PC-3 (cell line): ENCODE results near the gene PELI2. TPM values are rescaled to one million over a fixed set of nuclear protein-coding genes. Genes with fewer than 3 reads are reported as not detected.

Source experiments
- ATAC-seq: fragments of 200-7000 bp; cut with Tn5 transposase; 2 replicates; pipeline ENCODE4 v1.9.1; 2020; ENCODE audit warnings: mild to moderate bottlenecking, moderate library complexity
- BruUV-seq: library from RNA; stranded (reverse); fragments of 400-500 nt; replicated peaks from 2 replicates; lab custom pipeline; 2021; lab: Mats Ljungman, UMichigan
- CTCF ChIA-PET: fragments of 300-600 bp; sonication (Branson Sonifier 250); formaldehyde crosslinking; loops from one replicate; lab custom pipeline; 2022; ENCODE audit warnings: antibody characterized with exemption; lab: Charles Lee
- POLR2A ChIA-PET: fragments of 300-600 bp; sonication (Branson Sonifier 250); formaldehyde crosslinking; loops from one replicate; lab custom pipeline; 2022; ENCODE audit warnings: antibody characterized with exemption; ENCODE audit not compliant: unreplicated experiment; lab: Charles Lee
- DNase-seq: peaks from one replicate; pipeline ENCODE4 v3.0.0-alpha.2; 2015
- H2AFZ ChIP-seq: fragments of 300-600 bp; sonication (generic); 2 replicates; pipeline ENCODE4 v1.6.0; 2016; ENCODE audit warnings: antibody characterized with exemption, low read length
- H3F3A ChIP-seq: fragments of 300-600 bp; sonication (generic); one replicate; pipeline ENCODE4 v1.6.0; 2017; ENCODE audit warnings: antibody characterized with exemption, low read length, control low read depth, mild to moderate bottlenecking; ENCODE audit not compliant: unreplicated experiment
- H3K27ac ChIP-seq: fragments of 300-600 bp; sonication (generic); 2 replicates; pipeline ENCODE4 v1.5.1; 2016; ENCODE audit warnings: mild to moderate bottlenecking, low read length
- H3K27me3 ChIP-seq: fragments of 300-600 bp; sonication (generic); 2 replicates; pipeline ENCODE4 v1.6.1; 2016; ENCODE audit warnings: low read length, mixed read lengths
- H3K36me3 ChIP-seq: fragments of 300-600 bp; sonication (generic); 2 replicates; pipeline ENCODE4 v1.6.1; 2016; ENCODE audit warnings: low read depth, mixed run types, low read length, mixed read lengths
- H3K4me1 ChIP-seq: fragments of 300-600 bp; sonication (generic); 2 replicates; pipeline ENCODE4 v1.5.1; 2016; ENCODE audit warnings: low read length; ENCODE audit not compliant: insufficient read depth
- H3K4me2 ChIP-seq: fragments of 300-600 bp; sonication (generic); 2 replicates; pipeline ENCODE4 v1.6.0; 2016; ENCODE audit warnings: low read length
- H3K4me3 ChIP-seq: fragments of 300-600 bp; sonication (generic); 2 replicates; pipeline ENCODE4 v1.5.1; 2016; ENCODE audit warnings: mild to moderate bottlenecking, low read length, mixed read lengths
- H3K79me2 ChIP-seq: fragments of 300-600 bp; sonication (generic); 2 replicates; pipeline ENCODE4 v1.6.1; 2017; ENCODE audit warnings: low read length, mixed read lengths
- H3K9ac ChIP-seq: fragments of 300-600 bp; sonication (generic); 2 replicates; pipeline ENCODE4 v1.6.0; 2016; ENCODE audit warnings: mild to moderate bottlenecking, low read length
- H3K9me2 ChIP-seq: fragments of 300-600 bp; sonication (generic); replicated peaks from 2 replicates; pipeline ENCODE4 v1.6.1; 2016; ENCODE audit warnings: mixed run types, low read length, mixed read lengths
- H3K9me3 ChIP-seq: fragments of 300-600 bp; sonication (generic); 2 replicates; pipeline ENCODE4 v1.6.1; 2016; ENCODE audit warnings: low read length, mixed read lengths
- H4K20me1 ChIP-seq: fragments of 300-600 bp; sonication (generic); 2 replicates; pipeline ENCODE4 v1.6.1; 2016; ENCODE audit warnings: low read length, mixed read lengths
- EZH2 ChIP-seq: fragments of 300-600 bp; sonication (generic); IDR thresholded peaks from one replicate; pipeline ENCODE4 v1.6.1; 2017; ENCODE audit warnings: antibody characterized with exemption, mild to moderate bottlenecking, low read length; ENCODE audit not compliant: unreplicated experiment
- EZH2phosphoT487 ChIP-seq: fragments of 300-600 bp; sonication (generic); IDR thresholded peaks from 2 replicates; pipeline ENCODE4 v1.6.1; 2018; ENCODE audit warnings: mild to moderate bottlenecking, antibody characterized with exemption, low read length, borderline replicate concordance
- intact Hi-C: fragments of 100-400 bp; cut with micrococcal nuclease; formaldehyde crosslinking; loops from 2 replicates; pipeline ENCODE4 v1.9.0; 2023
- total RNA-seq: library from RNA; depleted of rRNA; stranded (reverse); fragments of >200 nt; gene quantifications from 2 replicates; pipeline ENCODE4 v1.2.3, GENCODE V29; 2014
- TF ChIP-seq, protein P1 (sequence below): fragments of 300-600 bp; sonication (generic); conservative IDR thresholded peaks from 2 replicates; pipeline ENCODE4 v1.5.1; 2017; ENCODE audit warnings: antibody characterized with exemption, low read depth, mild to moderate bottlenecking, low read length

The PELI2 gene
- total RNA-seq, 1 experiment from 2014 or later = 0.11 TPM

DNA sequence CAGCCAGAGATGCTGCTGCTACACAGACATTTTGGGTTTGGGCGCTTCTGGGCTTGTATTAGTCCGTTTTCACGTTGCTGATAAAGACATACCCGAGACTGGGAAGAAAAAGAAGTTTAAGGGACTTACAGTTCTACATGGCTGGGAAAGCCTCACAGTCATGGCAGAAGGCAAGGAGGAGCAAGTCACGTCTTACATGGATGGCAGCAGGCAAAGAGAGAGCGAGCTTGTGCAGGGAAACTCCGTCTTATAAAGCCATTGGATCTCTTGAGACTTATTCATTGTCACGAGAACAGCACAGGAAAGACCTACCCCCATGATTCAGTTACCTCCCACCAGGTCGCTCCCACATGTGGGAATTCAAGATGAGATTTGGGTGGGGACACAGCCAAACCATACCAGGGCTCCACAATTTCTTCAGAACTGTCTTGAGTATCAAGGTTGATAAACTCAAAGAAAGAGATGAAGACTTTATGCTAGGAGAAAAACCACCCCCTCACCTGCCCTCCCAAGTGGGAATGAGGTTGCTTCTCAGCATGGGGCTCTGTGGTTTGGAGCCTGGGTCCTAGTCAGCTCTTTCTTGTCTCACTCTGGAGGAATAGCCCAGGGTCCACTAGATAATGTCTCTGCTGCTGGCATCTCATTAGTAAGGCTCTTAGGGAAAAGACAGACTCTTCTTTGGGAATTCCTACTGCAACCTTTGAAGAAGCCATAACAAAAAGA is 200.3 kb downstream of the PELI2 start:
- intact Hi-C loops = no loop called here
- Histone ChIP-seq H3K4me3 (no peak overlapping the region), H3K36me3 (no peaks in the 10 kb centered on the region), H3K27ac (no peak overlapping the region), H3K79me2 (no peaks in the 10 kb centered on the region), H3F3A (no peaks in the 10 kb centered on the region), H3K9me2 (no peaks in the 10 kb centered on the region), H3K9me3 (peaks cover 5% of the 10 kb centered on the region; the same call in 1 of the 2 replicates), H2AFZ (no peak overlapping the region), H3K4me1 (no peaks in the 10 kb centered on the region), H3K9ac (no peak overlapping the region), H3K27me3 (peaks cover 74% of the 10 kb centered on the region), H4K20me1 (no peaks in the 10 kb centered on the region), H3K4me2 (no peak overlapping the region)
- ChIA-PET CTCF (no interaction called here), POLR2A (no interaction called here)
- TF ChIP-seq EZH2phosphoT487 (no peak), EZH2 (no peak)
- TF ChIP-seq, protein P1, sequence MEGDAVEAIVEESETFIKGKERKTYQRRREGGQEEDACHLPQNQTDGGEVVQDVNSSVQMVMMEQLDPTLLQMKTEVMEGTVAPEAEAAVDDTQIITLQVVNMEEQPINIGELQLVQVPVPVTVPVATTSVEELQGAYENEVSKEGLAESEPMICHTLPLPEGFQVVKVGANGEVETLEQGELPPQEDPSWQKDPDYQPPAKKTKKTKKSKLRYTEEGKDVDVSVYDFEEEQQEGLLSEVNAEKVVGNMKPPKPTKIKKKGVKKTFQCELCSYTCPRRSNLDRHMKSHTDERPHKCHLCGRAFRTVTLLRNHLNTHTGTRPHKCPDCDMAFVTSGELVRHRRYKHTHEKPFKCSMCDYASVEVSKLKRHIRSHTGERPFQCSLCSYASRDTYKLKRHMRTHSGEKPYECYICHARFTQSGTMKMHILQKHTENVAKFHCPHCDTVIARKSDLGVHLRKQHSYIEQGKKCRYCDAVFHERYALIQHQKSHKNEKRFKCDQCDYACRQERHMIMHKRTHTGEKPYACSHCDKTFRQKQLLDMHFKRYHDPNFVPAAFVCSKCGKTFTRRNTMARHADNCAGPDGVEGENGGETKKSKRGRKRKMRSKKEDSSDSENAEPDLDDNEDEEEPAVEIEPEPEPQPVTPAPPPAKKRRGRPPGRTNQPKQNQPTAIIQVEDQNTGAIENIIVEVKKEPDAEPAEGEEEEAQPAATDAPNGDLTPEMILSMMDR = no peak
- BruUV-seq = no TSS peak
- no peak for DNase-seq
- no peak for ATAC-seq

DNA sequence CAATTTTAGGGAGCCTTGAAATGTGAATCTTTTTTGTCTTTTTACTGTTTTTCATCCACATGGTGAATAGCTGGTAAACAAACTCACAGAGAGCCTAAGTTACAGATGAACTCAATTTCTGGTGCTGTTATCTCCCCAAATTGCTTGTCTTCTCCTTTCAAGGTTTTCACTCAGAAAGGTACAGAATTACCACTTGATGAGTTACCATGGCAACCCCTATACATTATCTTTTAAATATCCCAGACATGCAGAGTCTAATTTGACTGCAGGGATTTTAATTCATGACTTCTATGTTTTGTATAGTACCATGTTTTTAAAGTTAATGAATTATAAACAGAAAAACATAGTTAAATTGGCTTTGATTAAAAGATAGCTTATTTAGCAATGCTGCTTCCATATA is 203.7 kb downstream of the PELI2 start:
- no peaks in the 10 kb centered on the region for H3F3A ChIP-seq
- no peak for DNase-seq
- no peaks in the 10 kb centered on the region for H4K20me1 ChIP-seq
- intact Hi-C loops = no loop called here
- no peaks in the 10 kb centered on the region for H3K79me2 ChIP-seq
- H3K9ac ChIP-seq = no peak overlapping the region
- CTCF ChIA-PET = no interaction called here
- TF ChIP-seq EZH2 (no peak), EZH2phosphoT487 (no peak)
- TF ChIP-seq, protein P1 = no peak
- no peak overlapping the region for H3K27ac ChIP-seq
- no peak for ATAC-seq
- BruUV-seq = no TSS peak
- POLR2A ChIA-PET = no interaction called here
- H3K9me2 ChIP-seq = no peaks in the 10 kb centered on the region
- H3K36me3 ChIP-seq = no peaks in the 10 kb centered on the region
- H3K9me3 ChIP-seq = peaks cover 5% of the 10 kb centered on the region; the same call in 1 of the 2 replicates
- no peaks in the 10 kb centered on the region for H3K4me1 ChIP-seq
- H2AFZ ChIP-seq = no peak overlapping the region
- H3K4me3 ChIP-seq = no peak overlapping the region
- no peak overlapping the region for H3K4me2 ChIP-seq
- peaks cover 59% of the 10 kb centered on the region for H3K27me3 ChIP-seq

DNA sequence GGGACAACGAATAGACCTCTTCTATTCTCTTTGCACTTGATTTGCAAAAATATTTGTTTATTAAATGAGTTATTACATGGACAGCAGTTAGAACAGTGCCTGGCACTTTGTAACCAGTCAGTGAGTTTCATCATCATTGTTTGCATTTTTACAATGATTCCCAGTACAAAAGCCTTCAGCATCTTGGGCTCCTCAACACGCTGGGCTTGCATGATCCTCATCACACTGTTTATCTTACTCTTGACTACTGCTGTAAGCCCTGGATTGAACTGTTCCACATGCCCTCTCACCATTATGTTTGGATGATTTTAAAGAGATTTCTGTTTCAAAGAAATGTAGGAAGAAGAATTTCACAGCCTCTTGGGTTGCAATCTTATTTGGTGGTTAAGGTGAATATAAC is 204.3 kb downstream of the PELI2 start:
- intact Hi-C loops = no loop called here
- Histone ChIP-seq H3K4me1 (no peaks in the 10 kb centered on the region), H3K9me2 (no peaks in the 10 kb centered on the region), H3K4me3 (no peak overlapping the region), H4K20me1 (no peaks in the 10 kb centered on the region), H3K9me3 (peaks cover 5% of the 10 kb centered on the region; the same call in 1 of the 2 replicates), H3F3A (no peaks in the 10 kb centered on the region), H3K36me3 (no peaks in the 10 kb centered on the region), H3K27me3 (peaks cover 52% of the 10 kb centered on the region), H3K9ac (no peak overlapping the region), H3K27ac (no peak overlapping the region), H3K79me2 (no peaks in the 10 kb centered on the region), H3K4me2 (no peak overlapping the region), H2AFZ (no peak overlapping the region)
- TF ChIP-seq, protein P1 = no peak
- TF ChIP-seq EZH2phosphoT487 (no peak), EZH2 (no peak)
- no peak for DNase-seq
- ChIA-PET POLR2A (no interaction called here), CTCF (no interaction called here)
- no TSS peak for BruUV-seq
- no peak for ATAC-seq
